Activated CD4-positive, CD25-positive, alpha-beta regulatory T cell treated with anti-CD3 and anti-CD28 coated beads, Interleukin-2, amount 50 U/mL, for 16 hours (primary cell): Measurements from ENCODE around the gene MAP2.
"Not testable (repeated sequence)": the region's sequence is repeated elsewhere in the genome, so short reads cannot be mapped to it uniquely, and the experiment has no call there.

Source experiments
- DNase-seq: peaks from one replicate; pipeline ENCODE4 v3.0.0-alpha.2; 2020; ENCODE audit warnings: low read depth, low spot score

Gene MAP2

DNA sequence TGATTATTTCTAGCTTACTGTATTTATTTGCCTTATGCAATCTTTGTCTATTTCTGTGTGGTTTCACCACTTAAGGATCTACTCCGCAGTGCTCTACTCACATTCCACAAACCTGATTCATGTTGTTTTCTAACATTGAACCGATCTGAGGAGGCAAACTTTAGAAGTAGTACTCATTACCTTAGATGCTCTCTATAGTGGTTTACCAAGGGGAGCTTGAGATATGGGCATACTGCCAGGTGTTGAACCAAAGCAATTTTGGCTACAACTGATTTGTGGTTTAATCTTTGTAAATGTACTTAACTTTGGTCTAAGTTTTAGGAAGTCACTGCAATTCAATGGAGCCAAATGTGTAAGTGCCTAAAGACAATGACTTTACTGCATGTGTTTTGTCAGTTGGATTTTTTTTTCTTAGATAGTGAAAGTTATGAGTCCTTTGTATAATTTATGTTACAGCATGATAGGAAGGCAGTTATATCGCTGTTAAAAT lies 50.1 kb downstream of the MAP2 start:
- no peak for DNase-seq

DNA sequence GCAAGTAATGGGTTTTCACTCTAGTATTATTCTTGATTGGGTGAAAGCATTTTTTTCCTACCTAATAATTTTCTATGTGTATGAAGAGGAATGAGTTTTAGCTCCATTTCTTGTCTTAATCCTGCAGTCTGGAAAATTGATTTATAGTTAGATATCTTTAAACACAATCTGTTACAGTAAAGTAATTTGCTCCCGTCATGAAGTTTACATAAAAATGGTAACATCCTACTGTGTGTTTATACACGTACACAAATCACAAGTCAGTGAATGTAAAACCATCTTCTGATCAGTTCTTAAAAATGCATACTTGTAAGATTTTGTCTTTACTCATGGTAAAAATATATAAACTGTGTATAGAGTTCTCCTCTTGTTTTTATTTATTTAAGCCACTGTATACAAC lies 51.1 kb downstream of the MAP2 start:
- DNase-seq = no peak

DNA sequence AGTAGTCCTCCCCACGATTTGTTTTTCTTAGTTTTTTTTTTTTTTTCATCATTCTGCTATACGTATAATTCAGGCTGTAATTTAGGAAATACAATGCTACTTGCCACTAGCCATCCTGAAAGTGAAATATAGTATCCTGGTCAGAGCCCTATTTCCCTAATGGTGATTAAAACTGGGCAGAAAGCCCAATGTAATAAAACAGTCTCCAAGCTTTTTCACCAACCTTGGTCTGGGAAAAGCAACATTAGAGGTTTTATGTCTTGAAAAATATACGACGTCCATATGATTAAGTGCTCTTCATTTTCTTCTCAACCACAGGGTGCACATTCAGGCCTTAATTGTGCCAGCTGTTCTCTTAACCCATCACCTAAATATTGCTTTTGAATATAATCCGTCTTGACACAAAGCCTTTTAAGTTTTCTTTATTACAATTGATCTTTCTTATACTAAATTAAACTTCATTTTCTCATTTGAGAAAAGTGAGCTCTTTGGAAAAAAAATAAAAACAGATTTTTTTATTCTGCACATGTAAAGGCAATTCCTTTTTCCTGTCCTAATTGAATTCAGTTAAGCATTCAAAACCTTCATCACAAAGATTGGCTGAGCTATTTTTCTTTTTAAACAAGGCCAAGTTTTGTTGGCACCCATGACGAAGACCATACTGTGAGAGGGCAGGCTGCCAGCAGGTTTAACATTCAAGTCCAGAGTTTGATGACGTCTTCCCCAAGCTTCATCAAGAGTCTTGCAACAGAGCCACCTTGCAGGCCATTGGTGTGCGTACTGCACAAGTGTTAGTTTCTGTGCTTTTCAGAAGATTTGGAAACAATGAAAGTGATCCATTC lies 52.7 kb downstream of the MAP2 start:
- DNase-seq = no peak

DNA sequence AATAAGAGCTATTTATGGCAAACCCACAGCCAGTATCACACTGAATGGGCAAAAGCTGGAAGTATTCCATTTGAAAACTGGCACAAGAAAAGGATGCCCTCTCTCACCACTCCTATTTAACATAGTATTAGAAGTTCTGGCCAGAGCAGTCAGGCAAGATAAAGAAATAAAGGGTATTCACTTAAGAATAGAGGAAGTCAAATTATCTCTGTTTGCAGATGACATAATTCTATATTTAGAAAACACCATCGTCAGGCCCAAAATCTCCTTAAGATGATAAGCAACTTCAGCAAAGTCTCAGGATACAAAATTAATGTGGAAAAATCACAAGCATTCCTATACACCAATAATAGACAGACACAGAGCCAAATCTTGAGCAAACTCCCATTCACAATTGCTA lies 68.4 kb downstream of the MAP2 start:
- DNase-seq = not testable (repeated sequence)

DNA sequence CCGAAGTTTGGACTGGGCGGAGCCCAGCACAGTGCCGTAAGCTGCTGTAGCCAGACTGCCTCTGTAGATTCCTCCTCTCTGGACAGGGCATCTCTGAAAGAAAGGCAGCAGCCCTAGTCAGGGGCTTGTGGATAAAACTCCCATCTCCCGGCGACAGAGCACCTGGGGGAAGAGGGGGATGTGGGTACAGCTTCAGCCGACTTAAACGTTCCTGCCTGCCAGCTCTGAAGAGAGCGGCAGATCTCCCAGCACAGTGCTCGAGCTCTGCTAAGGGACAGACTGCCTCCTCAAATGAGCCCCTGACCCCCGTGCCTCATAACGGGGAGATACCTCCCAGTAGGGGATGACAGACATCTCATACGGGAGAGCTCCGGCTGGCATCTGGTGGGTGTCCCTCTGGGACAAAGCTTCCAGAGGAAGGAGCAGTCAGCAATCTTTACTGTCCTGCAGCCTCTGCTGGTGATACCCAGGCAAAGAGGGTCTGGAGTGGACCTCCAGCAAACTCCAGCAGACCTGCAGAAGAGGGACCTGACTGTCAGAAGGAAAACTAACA lies 71.3 kb downstream of the MAP2 start:
- DNase-seq = not testable (repeated sequence)

DNA sequence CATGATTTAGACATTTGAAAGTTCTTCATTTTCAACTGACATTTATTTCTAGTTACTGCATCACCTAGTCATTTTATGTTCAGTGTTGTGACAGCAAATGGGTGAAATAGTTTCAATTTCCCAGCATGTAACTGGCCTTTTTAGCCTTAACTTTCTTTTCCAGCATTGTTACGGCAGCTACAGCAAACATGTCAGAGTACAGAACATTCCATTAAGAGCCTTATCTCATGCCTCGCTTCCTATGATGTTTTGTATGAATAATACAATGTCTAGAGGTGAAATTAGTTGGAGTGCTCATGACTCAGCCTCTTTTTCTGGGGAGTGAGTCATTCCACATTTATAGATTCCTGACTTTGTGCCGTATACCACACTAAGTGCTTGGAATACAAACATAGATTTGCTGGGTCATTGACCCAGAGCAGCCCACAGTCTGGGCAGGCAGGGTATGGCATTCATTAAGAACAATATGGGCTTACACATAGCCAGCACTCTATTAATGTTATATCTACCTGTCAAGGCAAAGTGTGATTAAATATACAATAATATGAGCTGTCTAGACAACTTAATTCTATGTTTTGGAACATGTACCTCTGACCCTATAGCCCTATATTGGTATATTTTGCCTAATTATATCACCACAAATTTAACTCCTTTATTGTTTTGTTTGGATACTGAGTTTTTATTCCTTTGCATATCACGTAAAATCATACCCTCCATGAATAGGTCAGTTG lies 72.2 kb downstream of the MAP2 start:
- no peak for DNase-seq

DNA sequence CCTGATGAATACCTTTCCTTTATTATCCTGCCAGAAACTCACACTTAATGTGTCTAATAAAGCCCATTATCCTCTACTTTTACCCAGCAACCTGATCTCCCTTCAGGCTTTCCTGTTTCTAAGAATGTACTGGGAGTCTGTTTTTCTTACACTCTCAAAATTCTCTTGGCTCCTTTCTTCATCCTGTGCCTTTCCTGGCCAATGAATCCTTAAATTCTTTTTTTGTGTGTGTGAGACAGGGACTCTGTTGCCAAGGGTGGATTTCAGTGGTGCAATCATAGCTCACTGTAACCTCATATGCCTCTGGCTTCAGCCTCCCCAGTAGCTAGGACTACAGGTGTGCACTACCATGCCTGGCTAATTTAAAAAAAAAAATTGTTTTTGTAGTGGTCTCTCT lies 72.7 kb downstream of the MAP2 start:
- no peak for DNase-seq

DNA sequence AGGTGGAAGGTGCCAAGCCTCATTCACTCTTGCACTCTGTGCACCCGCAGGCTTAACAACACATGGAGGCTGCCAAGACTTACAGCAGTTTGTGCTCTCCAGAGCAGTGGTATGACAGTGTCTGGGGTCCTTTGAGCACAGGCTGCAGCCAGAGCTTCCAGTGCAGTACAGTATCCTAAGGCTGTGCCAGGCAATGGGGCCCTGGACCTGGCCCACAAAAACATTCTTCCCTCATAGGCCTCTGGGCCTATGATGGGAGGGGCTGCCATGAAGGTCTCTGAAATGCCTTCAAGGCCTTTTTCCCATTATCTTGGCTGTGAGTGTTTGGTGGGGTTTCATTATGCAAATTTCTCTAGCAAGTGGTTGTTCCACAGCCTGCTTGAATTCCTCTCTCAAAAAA lies 74.8 kb downstream of the MAP2 start:
- DNase-seq = no peak

DNA sequence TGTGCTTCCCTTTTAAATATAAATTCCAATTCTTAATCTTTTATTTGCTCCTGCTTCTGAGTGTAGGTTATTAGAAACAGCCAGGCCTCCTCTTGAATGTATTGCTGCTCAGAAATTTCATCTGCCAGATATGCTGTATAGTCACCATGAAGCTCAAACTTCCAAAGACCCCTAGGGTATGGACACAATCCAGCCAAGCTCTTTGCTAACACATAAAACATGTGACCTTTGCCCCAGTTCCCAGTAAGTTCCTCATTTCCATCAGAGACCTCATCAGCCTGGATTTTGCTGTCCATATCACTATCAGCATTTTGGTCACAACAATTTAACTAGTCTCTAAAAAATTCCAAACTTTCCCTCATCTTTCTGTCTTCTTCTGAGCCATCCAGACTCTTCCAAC lies 75.2 kb downstream of the MAP2 start:
- no peak for DNase-seq

DNA sequence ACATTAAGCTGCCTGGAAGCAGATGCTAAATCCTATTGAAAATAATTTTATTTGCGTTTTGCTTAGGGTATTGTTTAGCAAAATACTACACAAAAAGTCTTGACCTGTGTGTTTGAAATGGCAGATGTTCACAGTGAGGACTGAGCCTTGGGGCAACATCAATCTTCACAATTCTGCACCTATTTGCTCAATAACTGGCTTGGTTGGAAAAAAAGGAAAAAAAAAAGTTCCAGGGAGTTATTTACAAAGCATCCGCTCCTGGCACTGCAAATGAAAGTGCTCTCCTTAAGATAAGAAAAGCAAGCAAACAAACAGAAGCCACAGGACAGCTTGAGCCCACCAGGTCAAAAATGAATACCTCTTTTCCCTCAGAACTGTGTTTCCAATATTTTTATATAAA lies 77.7 kb downstream of the MAP2 start:
- DNase-seq = no peak

DNA sequence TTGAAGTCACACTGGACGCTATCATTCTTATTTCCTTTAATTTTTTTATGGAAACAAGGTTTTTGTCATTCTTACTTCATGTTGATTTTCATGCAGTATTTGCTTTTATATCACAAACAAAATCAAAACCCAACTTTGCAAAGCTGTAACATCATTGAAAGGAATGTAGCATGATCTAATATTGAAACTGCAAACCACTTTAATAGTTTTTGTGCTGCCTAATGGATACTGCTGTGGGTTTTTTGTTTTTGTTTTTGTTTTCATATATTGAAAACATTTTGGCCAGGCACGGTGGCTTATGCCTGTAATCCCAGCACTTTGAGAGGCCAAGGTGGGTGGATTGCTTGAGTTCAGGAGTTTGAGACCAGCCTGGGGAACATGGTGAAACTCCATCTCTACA lies 81.6 kb downstream of the MAP2 start:
- no peak for DNase-seq

DNA sequence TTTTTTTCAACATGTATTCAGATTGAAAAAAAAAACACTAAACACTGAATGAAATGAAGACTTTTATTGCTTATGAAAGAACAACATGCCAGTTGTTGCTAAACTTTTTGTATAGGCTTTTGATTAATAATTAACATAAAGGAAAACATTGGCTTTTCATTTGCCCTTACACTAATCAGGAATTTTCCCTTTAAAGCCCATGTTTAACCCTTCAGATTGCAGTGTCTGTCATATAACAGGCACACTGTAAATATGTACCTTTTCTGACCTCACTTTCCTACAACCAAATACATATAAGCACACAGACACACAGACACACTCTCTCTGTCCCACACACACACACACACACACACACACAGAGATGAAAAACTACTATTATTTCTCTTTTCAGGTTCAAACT lies 84.4 kb downstream of the MAP2 start:
- DNase-seq = no peak

DNA sequence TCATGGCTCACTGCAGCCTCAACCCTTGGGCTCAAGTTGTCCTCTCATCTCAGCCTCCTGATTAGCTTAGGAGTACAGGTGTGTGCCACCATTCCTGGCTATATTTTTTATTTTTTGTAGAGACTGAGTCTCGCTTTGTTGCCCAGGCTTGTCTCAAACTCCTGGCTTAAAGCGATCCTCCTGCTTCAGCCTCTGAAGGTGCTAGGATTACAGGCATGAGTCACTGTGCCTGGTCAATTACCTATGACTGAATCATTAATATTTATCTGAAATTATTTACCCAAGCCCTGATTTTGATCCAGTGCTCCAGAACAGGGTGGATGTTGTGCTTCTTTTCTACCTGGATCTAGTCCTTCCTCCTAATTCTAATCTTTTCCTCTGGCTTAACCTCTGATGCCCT lies 87.8 kb downstream of the MAP2 start:
- no peak for DNase-seq

DNA sequence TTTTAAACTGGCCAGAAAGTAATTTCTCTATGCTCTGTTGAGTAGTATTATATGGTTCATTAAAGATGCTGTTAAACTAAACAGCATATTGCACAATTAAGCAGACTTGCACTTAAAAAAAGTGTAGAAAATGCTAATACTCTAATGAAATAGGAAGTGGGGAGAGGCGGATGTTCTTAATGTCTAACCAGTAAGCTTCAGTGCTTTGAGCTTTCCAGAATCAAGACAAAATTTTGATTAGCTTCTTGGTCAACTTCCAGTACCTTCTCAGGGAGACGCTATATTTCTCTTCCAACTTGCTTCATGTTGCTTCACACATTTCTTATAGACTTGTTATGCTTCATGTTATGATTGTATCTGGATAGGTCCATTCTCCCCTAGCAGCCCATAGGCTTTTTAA lies 89.1 kb downstream of the MAP2 start:
- DNase-seq = no peak

DNA sequence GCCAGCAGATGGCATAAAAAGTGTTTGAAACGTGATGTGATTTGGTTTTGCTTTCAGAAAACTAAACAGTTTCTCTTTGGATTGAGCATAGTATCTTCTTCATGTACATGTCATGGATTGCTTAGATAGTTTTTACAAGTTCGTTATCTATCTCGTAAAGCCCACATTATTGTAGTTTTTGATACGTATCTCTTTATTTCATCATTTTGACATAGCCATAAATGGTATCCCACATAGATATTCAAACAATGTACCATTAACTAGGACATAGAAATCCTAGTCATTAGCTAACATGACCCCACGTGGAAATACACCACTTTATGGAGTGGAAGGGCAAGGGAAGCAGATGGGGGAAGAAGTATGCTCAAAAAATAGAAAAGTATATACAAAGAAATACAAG lies 93.6 kb downstream of the MAP2 start:
- DNase-seq = no peak

DNA sequence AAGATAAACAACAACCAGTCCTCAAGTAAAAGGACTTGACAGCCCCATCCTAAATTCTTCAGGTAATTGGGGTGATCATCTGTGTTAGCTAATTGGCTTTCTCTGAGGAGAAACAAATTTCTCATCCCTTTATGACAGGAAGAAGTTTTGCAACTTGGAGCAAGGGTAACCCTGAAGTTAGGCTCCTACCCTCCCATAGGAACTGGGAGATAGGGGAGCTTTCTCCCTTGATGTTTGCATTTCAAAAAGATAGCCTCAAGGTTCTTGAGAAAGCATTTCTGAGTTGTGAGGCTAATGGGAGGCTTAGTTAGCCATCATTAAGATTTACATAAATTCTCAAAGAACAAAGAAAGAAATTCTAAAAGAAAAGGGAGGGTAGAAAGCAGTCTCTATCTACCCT lies 95.4 kb downstream of the MAP2 start:
- no peak for DNase-seq

DNA sequence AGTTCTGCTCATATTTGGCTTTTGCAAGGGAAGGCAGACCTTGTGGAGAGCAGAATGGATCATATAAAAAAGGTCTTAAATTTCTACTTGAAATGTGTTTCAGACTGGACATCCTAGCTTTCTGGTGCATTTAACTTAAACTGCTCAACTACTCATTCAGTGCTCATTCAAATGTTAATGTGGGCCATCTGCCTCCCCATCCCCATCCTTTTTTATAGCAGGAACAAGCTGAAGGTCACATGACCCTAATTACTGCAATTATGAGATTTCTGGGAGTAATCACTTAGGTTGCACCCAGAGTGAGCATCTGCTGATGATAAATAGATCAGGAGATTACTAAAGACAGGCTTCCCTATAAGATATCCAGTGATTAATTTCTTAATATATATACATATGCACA lies 96.1 kb downstream of the MAP2 start:
- no peak for DNase-seq

DNA sequence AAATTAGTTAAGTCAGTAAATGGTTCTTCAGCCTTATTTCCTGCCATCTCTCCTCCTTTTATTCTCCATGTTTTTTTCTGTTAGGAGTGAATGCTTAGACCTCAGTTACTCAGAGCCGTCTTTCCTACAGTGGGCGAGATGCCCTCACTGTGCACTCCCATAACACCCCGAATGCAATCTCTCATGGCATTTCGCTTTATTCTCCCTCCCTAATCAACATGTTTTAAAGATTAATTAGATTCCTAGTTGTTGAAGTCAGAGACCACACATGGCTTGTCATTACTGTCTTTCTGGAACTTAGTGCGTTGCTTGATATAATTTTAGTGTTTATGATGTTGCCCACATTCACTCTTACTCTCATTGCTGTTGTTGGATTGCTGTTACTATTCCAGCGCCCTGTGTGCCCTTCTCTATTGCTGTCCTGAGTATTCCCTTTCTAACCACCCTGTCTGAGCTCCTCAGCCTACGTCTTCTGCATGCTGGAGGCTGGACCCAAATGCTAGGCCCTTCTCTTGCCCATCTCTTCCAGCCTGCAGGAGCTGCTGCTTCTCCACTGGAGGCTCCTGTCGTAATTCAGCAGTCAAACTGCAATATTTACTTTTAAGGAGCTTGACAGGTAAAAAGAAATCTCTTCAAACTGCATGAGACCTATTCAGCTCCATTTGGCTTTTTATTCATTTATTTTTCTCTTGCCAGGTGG lies 99.3 kb downstream of the MAP2 start:
- no peak for DNase-seq

DNA sequence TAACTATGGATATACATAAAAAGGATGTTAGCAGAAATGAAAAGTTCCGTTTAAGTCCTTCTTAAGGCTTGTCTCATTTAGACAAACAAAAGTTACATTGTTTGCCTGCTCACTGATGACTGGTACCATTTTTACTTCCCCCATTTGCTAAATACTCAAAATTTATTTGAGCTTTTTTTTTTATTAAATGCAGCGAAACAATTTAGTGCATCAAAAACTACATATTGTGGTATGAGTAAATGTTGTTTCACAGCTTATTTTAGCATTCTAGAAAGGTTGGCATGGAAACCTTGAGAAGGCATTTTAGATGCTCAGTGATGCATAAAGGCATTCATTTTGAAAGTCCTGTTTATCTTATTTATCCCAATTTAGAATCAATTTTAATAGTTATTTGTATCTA lies 100.0 kb downstream of the MAP2 start:
- DNase-seq = no peak

DNA sequence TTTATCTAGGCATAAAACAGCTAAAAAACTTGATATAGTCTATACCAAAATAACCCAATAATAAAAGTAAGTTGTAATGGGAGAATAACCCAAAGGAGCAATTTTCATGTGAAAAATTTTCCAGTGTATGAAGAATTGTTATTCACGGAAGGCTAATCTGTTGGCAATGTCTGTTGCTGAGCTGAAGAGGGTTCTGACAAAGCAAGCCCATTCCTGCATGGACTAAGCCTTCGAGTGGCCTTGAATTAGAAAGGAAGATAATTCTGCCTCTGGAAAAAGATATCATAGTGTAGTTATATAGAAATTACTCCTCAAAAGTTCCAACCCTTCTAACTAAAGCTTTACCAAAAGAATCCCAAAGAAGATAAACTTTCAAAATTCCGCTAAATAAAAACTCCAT lies 101.5 kb downstream of the MAP2 start:
- DNase-seq = no peak

DNA sequence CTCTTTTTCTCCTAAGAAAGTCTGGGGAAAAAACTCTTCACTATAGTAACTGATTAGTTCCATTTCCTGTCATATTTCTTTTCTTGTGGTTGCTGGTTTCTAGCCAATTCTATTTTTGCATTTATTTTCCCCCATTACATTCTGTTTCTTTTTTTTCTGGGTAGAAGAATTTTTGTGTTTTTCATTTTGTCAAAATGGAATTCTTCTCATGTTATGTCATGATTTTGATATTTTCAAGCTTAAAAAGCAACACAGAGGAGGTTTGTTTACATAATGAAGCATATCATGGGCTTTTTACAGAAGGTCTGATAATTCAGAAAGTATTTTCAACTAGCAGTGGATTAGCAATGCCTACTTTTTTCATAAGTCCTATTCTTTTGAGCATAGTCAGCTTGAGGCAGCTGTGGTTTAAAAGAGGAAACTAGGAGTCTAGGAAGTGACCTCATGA lies 102.0 kb downstream of the MAP2 start:
- no peak for DNase-seq

DNA sequence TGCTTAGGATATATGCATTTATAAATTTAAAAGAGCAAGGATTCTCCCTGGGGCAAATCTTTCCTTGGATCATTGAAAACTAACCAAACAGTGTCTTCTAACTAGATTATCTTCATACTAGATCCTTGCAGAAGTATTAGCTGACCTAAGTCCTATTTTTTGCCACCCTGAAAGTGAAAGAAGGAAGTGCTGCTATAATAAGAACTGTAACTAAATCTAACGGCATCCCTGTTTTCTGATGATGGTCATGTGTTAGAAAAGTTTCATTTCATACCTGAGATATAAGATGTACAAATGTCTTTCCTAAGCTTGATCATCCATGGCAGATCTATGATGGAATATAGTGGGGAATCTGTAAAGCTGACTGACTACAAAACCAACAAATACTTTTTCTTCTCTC lies 102.7 kb downstream of the MAP2 start:
- no peak for DNase-seq
